Esophagus muscularis mucosa (tissue), 4 donors: ENCODE data around the gene RAB3GAP2. TPM values are rescaled to one million over a fixed set of nuclear protein-coding genes. Genes with fewer than 3 reads are reported as not detected.
"Not testable (repeated sequence)": the region's sequence is repeated elsewhere in the genome, so short reads cannot be mapped to it uniquely, and the experiment has no call there.

Experiments
- DNase-seq: peaks from one replicate; pipeline ENCODE4 v3.0.0-alpha.2; 2017; ENCODE audit errors: extremely low spot score
- H3K27ac ChIP-seq, 4 donors: fragments of 200-600 bp; sonication (generic); replicated peaks in 1 of 4; 1 replicate in 3 of 4; 2 replicates in 1 of 4; pipeline ENCODE4 v1.5.1; 2016 to 2019; ENCODE audit warnings: mild to moderate bottlenecking in 1 of 4
- H3K27me3 ChIP-seq, 4 donors: fragments of 200-600 bp; sonication (generic); one replicate each; pipeline versions ENCODE4 v1.5.1 to v1.6.0; 2016 to 2019
- H3K36me3 ChIP-seq, 4 donors: fragments of 200-600 bp; sonication (generic); one replicate each; pipeline ENCODE4 v1.5.1; 2016 to 2019
- H3K4me1 ChIP-seq, 4 donors: fragments of 200-600 bp; sonication (generic); one replicate each; pipeline ENCODE4 v1.5.1; 2016 to 2019
- H3K4me3 ChIP-seq, 4 donors: fragments of 200-600 bp; sonication (generic); 1 replicate in 2 of 4; 2 replicates in 2 of 4; pipeline ENCODE4 v1.5.1; 2016 to 2019; ENCODE audit warnings: mild to moderate bottlenecking in 4 of 4, moderate library complexity in 1 of 4
- H3K9me3 ChIP-seq, 4 donors: fragments of 200-600 bp; sonication (generic); 1 replicate in 3 of 4; 2 replicates in 1 of 4; pipeline ENCODE4 v1.5.1; 2016 to 2019
- EP300 ChIP-seq: sonication (generic); formaldehyde crosslinking; IDR thresholded peaks from one replicate; pipeline ENCODE4 v1.6.1; 2017; ENCODE audit warnings: antibody characterized with exemption
- POLR2A ChIP-seq: fragments of 450-650 bp; IDR thresholded peaks from one replicate; pipeline ENCODE4 v1.6.1; 2017; ENCODE audit warnings: antibody characterized with exemption, moderate library complexity, mild to moderate bottlenecking, low read depth
- POLR2AphosphoS5 ChIP-seq, 2 donors: sonication (generic); formaldehyde crosslinking; IDR thresholded peaks; one replicate each; pipeline ENCODE4 v1.6.1; 2017; ENCODE audit warnings: antibody characterized with exemption in 2 of 2
- WGBS: methylation state at CpG from one replicate; pipeline ENCODE4 v1.1.5; 2018; 5-methylcytosine and 5-hydroxymethylcytosine counted together
- intact Hi-C: fragments of 100-400 bp; cut with DNase I; formaldehyde crosslinking; loops from one replicate; pipeline ENCODE4 v1.15.1; 2023
- total RNA-seq, 4 donors: library from RNA; depleted of rRNA; stranded (reverse); fragments of >200 nt; gene quantifications; one replicate each; pipeline versions ENCODE4 v1.1.0 to v1.2.1, GENCODE V29; 2016
- TF ChIP-seq, protein P1 (sequence below), 3 experiments: fragments of 200-600 bp in 2 of 3; fragments of 450-650 bp in 1 of 3; sonication (generic) in 2 of 3; IDR thresholded peaks; one replicate each; pipeline ENCODE4 v1.5.1; 2017 to 2019; ENCODE audit warnings: antibody characterized with exemption in 3 of 3, mild to moderate bottlenecking in 2 of 3, moderate library complexity in 1 of 3

RAB3GAP2 gene
- total RNA-seq, 4 donors from 2014 or later: 19.8 to 23.0 (median 21.2) TPM

DNA sequence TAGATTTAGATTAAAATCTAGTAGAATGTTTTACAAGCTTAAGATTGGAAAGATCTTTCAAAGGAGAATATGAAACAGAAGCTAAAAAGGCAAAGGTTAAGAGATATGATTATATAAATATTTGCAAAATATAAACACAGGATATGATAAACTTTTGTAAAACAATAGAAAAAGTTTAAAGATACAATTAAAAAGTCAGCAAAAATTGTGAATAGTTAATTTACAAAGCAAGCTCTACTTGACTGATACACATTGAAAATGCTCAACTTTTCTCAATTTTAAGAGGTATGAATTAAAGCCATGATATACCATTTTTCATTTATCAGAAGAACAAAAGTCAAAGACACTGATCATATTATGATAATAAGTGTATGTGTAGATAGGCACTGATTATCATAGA lies 21.0 kb downstream of the RAB3GAP2 start:
- H3K27me3 ChIP-seq: no peaks in the 10 kb centered on the region
- H3K9me3 ChIP-seq: peaks cover 0 to 18% (median 4%) of the 10 kb centered on the region in 4 donors
- peaks cover 12 to 42% (median 18%) of the 10 kb centered on the region in 4 donors for H3K36me3 ChIP-seq
- no peak overlapping the region for H3K27ac ChIP-seq
- intact Hi-C loops: no loop called here
- no peak overlapping the region for H3K4me3 ChIP-seq
- no peak for TF ChIP-seq POLR2A
- TF ChIP-seq, protein P1, sequence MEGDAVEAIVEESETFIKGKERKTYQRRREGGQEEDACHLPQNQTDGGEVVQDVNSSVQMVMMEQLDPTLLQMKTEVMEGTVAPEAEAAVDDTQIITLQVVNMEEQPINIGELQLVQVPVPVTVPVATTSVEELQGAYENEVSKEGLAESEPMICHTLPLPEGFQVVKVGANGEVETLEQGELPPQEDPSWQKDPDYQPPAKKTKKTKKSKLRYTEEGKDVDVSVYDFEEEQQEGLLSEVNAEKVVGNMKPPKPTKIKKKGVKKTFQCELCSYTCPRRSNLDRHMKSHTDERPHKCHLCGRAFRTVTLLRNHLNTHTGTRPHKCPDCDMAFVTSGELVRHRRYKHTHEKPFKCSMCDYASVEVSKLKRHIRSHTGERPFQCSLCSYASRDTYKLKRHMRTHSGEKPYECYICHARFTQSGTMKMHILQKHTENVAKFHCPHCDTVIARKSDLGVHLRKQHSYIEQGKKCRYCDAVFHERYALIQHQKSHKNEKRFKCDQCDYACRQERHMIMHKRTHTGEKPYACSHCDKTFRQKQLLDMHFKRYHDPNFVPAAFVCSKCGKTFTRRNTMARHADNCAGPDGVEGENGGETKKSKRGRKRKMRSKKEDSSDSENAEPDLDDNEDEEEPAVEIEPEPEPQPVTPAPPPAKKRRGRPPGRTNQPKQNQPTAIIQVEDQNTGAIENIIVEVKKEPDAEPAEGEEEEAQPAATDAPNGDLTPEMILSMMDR (IDR thresholded peaks at IDR 0.05): no peak
- no peak for TF ChIP-seq POLR2AphosphoS5 (IDR thresholded peaks at IDR 0.05)
- TF ChIP-seq EP300: no peak
- H3K4me1 ChIP-seq: no peaks in the 10 kb centered on the region
- DNase-seq: no peak

DNA sequence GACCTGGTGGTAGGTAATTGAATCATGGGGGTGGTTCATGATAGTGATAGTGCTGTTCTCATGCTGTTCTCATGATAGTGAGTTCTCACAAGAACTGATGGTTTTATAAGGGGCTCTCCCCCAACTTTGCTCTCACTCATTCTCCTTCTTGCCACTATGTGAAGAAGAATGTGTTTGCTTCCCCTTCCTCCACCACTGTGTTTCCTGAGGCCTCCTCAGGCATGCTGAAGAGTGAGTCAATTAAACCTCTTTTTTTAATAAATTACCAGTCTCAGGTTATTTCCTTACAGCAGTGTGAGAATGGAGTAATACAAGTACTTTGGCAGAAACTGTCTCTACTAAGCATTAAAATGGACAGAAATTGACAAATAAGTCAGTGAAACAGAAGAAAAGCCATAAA lies 21.6 kb downstream of the RAB3GAP2 start:
- intact Hi-C loops: no loop called here
- TF ChIP-seq POLR2A (no peak), EP300 (no peak), POLR2AphosphoS5 (IDR thresholded peaks at IDR 0.05) (no peak)
- TF ChIP-seq, protein P1 (IDR thresholded peaks at IDR 0.05): no peak

DNA sequence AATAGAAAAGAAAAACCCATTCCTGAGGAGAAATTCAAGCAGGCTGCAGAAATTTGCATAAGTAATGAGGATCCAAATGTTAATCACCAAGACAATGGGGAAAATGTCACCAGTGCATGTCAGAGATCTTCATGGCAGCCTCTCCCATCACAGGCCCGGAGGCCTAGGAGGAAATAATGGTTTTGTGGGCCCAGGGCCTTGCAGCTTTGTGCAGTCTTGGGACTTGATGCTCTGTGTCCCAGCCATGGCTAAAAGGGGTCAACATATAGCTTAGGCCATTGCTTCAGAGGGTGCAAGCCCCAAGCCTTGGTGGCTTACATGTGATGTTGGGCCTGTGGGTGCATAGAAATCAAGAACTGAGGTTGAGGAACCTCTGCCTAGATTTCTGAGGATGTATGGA lies 22.7 kb downstream of the RAB3GAP2 start:
- Histone ChIP-seq H3K27me3 (no peaks in the 10 kb centered on the region), H3K36me3 (peaks cover 12 to 42% (median 18%) of the 10 kb centered on the region in 4 donors), H3K4me1 (no peaks in the 10 kb centered on the region), H3K4me3 (no peak overlapping the region), H3K9me3 (peaks cover 0 to 18% (median 4%) of the 10 kb centered on the region in 4 donors), H3K27ac (no peak overlapping the region)
- intact Hi-C loops: no loop called here
- TF ChIP-seq POLR2A: no peak
- TF ChIP-seq, protein P1 (IDR thresholded peaks at IDR 0.05): no peak
- no peak for TF ChIP-seq POLR2AphosphoS5 (IDR thresholded peaks at IDR 0.05)
- no peak for TF ChIP-seq EP300
- DNase-seq: no peak
- WGBS: 100% methylated on average over 1 of the region's 1 CpG

More for the DNA sequence above, 21.6 kb downstream of the RAB3GAP2 start:
- Histone ChIP-seq H3K4me1 (no peaks in the 10 kb centered on the region), H3K36me3 (peaks cover 12 to 42% (median 18%) of the 10 kb centered on the region in 4 donors), H3K4me3 (no peak overlapping the region), H3K27me3 (no peaks in the 10 kb centered on the region), H3K27ac (no peak overlapping the region), H3K9me3 (peaks cover 0 to 18% (median 4%) of the 10 kb centered on the region in 4 donors)
- DNase-seq: no peak

DNA sequence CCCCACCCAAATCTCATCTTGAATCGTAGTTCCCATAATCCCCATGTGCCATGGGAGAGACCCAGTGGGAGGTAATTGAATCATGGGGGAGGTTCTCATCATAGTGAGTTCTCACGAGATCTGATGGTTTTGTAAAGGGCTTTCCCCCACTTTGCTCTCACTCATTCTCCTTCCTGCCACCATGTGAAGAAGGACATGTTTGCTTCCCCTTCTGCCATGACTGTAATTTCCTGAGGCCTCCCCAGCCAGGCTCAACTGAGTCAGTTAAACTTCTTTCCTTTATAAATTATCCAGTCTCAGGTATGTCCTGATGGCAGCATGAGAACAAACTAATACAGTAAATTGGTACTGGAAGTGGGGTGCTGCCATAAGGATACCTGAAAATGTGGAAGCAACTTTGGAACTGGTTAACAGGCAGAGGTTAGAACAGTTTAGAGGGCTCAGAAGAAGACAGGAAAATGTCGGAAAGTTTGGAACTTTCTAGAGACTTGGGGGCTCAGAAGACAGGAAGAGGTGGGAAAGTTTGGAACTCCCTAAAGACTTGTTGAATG lies 23.5 kb downstream of the RAB3GAP2 start:
- peaks cover 12 to 39% (median 18%) of the 10 kb centered on the region in 4 donors for H3K36me3 ChIP-seq
- intact Hi-C loops, H3K27ac ChIP-seq, H3K4me1 ChIP-seq, H3K27me3 ChIP-seq, H3K4me3 ChIP-seq, DNase-seq: not testable (repeated sequence)
- WGBS: 100% methylated on average over 3 of the region's 3 CpGs
- H3K9me3 ChIP-seq: peaks cover 0 to 18% (median 4%) of the 10 kb centered on the region in 4 donors

DNA sequence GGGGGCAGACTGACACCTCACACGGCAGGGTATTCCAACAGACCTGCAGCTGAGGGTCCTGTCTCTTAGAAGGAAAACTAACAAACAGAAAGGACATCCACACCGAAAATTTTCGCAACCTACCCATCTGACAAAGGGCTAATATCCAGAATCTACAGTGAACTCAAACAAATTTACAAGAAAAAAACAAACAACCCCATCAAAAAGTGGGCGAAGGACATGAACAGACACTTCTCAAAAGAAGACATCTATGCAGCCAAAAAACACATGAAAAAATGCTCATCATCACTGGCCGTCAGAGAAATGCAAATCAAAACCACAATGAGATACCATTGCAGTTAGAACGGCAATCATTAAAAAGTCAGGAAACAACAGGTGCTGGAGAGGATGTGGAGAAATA lies 26.4 kb downstream of the RAB3GAP2 start:
- H3K4me3 ChIP-seq, intact Hi-C loops, H3K27me3 ChIP-seq, H3K27ac ChIP-seq, DNase-seq: not testable (repeated sequence)
- peaks cover 0 to 14% (median 5%) of the 10 kb centered on the region in 4 donors for H3K4me1 ChIP-seq
- 96% methylated on average over 6 of the region's 6 CpGs for WGBS
- peaks cover 0 to 22% (median 2%) of the 10 kb centered on the region in 4 donors for H3K36me3 ChIP-seq
- H3K9me3 ChIP-seq: peaks cover 0 to 18% (median 4%) of the 10 kb centered on the region in 4 donors

DNA sequence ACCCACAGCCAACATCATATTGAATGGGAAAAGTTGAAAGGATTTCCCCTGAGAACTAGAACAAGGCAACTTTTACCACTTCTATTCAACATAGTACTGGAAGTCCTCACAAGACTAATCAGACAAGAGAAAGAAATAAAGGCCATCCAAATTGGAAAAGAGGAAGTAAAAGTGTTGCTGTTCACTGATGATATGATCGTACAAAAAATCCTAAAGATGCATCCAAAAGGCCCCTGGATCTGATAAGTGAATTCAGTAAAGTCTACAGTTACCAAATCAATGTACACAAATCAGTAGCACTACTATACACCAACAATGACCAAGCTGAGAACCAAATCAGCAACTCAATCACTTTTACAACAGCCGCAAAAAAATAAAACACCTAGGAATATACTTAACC lies 28.3 kb downstream of the RAB3GAP2 start:
- TF ChIP-seq POLR2AphosphoS5 (IDR thresholded peaks at IDR 0.05) (no peak), POLR2A (no peak), EP300 (no peak)
- TF ChIP-seq, protein P1 (IDR thresholded peaks at IDR 0.05): no peak
- H3K4me1 ChIP-seq: peaks cover 0 to 25% (median 11%) of the 10 kb centered on the region in 4 donors
- peaks cover 0 to 3% (median 0%) of the 10 kb centered on the region in 4 donors for H3K36me3 ChIP-seq
- peaks cover 0 to 4% (median 0%) of the 10 kb centered on the region in 4 donors for H3K9me3 ChIP-seq
- no peak for DNase-seq
- intact Hi-C loops: no loop called here
- no peak overlapping the region for H3K27ac ChIP-seq
- no peak overlapping the region for H3K4me3 ChIP-seq
- no peaks in the 10 kb centered on the region for H3K27me3 ChIP-seq
- 91% methylated on average over 2 of the region's 2 CpGs for WGBS
